Common myeloid progenitor, CD34-positive (primary cell): ENCODE results near the gene MAPKBP1.

Experiments
- CTCF ChIA-PET: fragments of 350-600 bp; sonication (Branson Sonifier 250); formaldehyde crosslinking; loops from one replicate; lab custom pipeline; 2021; ENCODE audit warnings: antibody characterized with exemption; lab: Charles Lee
- POLR2A ChIA-PET: fragments of 350-600 bp; sonication (Branson Sonifier 250); formaldehyde crosslinking; loops from one replicate; lab custom pipeline; 2021; ENCODE audit warnings: antibody characterized with exemption; lab: Charles Lee
- DNase-seq, 3 donors: peaks; one replicate each; pipeline versions ENCODE4 v3.0.0 to v3.0.0-alpha.2; 2013
- H3K27ac ChIP-seq, 2 experiments: 1 replicate in 1 of 2; 2 replicates in 1 of 2; pipeline ENCODE4 v1.7.0; 2013; ENCODE audit warnings: inconsistent platforms in 2 of 2, low read length in 2 of 2, mild to moderate bottlenecking in 2 of 2, low read depth in 1 of 2, moderate library complexity in 1 of 2; ENCODE audit not compliant: severe bottlenecking in 2 of 2, insufficient read depth in 1 of 2, poor library complexity in 1 of 2
- H3K27me3 ChIP-seq, 5 experiments: replicated peaks in 2 of 5; 1 replicate in 3 of 5; 2 replicates in 2 of 5; pipeline versions ENCODE4 v1.6.1 to v1.7.0; 2013; ENCODE audit warnings: low read length in 4 of 5, mild to moderate bottlenecking in 2 of 5, moderate library complexity in 2 of 5, inconsistent platforms in 1 of 5; ENCODE audit not compliant: insufficient read depth in 5 of 5, control insufficient read depth in 4 of 5
- H3K36me3 ChIP-seq, 4 experiments: 1 replicate in 2 of 4; 2 replicates in 2 of 4; pipeline versions ENCODE4 v1.6.1 to v1.7.0; 2013; ENCODE audit warnings: low read length in 3 of 4, control low read depth in 1 of 4, mild to moderate bottlenecking in 1 of 4; ENCODE audit not compliant: control insufficient read depth in 4 of 4, insufficient read depth in 4 of 4
- H3K4me1 ChIP-seq, 4 experiments: 1 replicate in 3 of 4; 2 replicates in 1 of 4; pipeline versions ENCODE4 v1.6.1 to v1.7.1; 2013; ENCODE audit warnings: low read length in 3 of 4, mild to moderate bottlenecking in 3 of 4, control low read depth in 1 of 4, inconsistent platforms in 1 of 4, moderate library complexity in 1 of 4; ENCODE audit not compliant: control insufficient read depth in 4 of 4, insufficient read depth in 4 of 4; ENCODE audit errors: control extremely low read depth in 1 of 4
- H3K4me3 ChIP-seq, 7 experiments: 1 replicate in 4 of 7; 2 replicates in 3 of 7; pipeline versions ENCODE4 v1.5.1 to v1.7.0; 2013; ENCODE audit warnings: mild to moderate bottlenecking in 7 of 7, low read length in 6 of 7, moderate library complexity in 6 of 7, inconsistent platforms in 2 of 7, low read depth in 2 of 7, control low read depth in 1 of 7; ENCODE audit not compliant: insufficient read depth in 4 of 7, control insufficient read depth in 1 of 7; ENCODE audit errors: extremely low read depth in 1 of 7
- H3K9me3 ChIP-seq, 5 experiments: 1 replicate in 4 of 5; 2 replicates in 1 of 5; pipeline versions ENCODE4 v1.6.1 to v1.7.1; 2013; ENCODE audit warnings: low read length in 4 of 5, mild to moderate bottlenecking in 2 of 5, inconsistent platforms in 1 of 5, low read depth in 1 of 5, moderate library complexity in 1 of 5; ENCODE audit not compliant: control insufficient read depth in 4 of 5, insufficient read depth in 2 of 5; ENCODE audit errors: control extremely low read depth in 1 of 5
- whole genome bisulfite sequencing: methylation state at CpG from one replicate; pipeline ENCODE4 v1.1.5; 2013; ENCODE audit not compliant: insufficient coverage; 5-methylcytosine and 5-hydroxymethylcytosine counted together

Gene MAPKBP1

GRCh38 chr15:41780727-41781126 lies 6.4 kb downstream of the MAPKBP1 start:
- Histone ChIP-seq H3K4me3 (no peak overlapping the region), H3K4me1 (peaks cover 3 to 50% (median 30%) of the 10 kb centered on the region in 4 experiments), H3K27ac (no peak overlapping the region), H3K36me3 (peaks cover 0 to 2% (median 0%) of the 10 kb centered on the region in 4 experiments), H3K9me3 (no peaks in the 10 kb centered on the region), H3K27me3 (no peaks in the 10 kb centered on the region)
- POLR2A ChIA-PET: no interaction called here
- no CpG with 5 or more reads among the region's 1 CpG for WGBS
- CTCF ChIA-PET: interaction anchor here (0.7 to 11.2 kb wide), 5 partner anchors 8 to 136 kb away, joined by 3 to 319 read pairs (median 8); no protein-coding TSS in a partner anchor
- no peak for DNase-seq

DNA sequence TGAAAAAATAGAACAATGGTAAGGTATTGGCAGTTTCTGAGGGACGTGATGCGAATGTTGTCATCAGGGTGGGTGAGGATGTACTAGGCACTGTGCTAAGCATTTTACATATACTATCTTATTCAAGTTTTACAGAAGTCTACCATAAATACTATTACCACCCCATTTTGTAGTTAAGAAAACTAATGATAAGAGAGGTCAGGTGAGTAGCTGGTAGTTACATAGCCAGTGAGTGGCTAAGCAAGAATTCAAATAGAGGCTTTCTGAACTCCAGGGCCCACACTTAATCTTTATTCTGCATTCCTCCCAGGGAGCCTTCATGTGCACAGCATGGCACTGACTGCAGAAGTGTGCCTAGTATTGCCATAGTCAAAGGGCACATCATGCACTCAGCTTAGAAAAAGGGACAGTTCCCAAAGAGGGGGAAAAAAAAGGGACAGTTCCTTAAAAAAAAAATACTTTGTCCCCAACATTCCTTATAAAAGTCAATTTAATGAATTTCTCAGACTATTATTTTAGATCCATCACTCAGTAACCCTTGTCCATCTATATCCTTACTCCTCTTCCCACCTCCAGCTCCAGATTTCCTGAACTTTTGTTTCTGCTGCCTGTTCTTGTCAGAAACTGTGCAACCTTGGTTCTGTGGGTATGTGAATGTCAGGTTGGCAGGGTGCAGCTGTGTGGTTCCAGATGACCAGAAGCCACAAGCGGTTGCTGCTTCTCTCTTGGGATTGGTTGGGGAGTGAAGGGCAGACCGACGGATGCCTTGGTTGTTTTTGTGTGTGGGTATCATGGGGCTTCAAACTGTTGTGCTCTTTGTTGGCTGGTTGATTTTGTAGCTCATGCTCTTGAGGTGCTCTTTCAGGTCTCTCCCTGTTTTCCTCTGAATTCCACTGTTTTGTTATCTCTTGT lies 8.3 kb downstream of the MAPKBP1 start:
- POLR2A ChIA-PET: interaction anchor here (0.5 kb wide), 2 partner anchors 8 to 10 kb away, joined by 3 to 5 read pairs; partner anchors contain the start of gene MAPKBP1
- Histone ChIP-seq H3K4me1 (peaks cover 0 to 36% (median 21%) of the 10 kb centered on the region in 4 experiments), H3K9me3 (no peaks in the 10 kb centered on the region), H3K27me3 (no peaks in the 10 kb centered on the region), H3K36me3 (peaks cover 0 to 2% (median 0%) of the 10 kb centered on the region in 4 experiments), H3K27ac (no peak overlapping the region), H3K4me3 (no peak overlapping the region)
- peak in 2 of 3 donors; percentile 28 to 49 for DNase-seq
- CTCF ChIA-PET: interaction anchor here (0.9 to 3.1 kb wide), 6 partner anchors 8 to 55 kb away, joined by 3 to 22 read pairs (median 8); partner anchors contain the start of gene MAPKBP1
- 80% methylated on average over 1 of the region's 5 CpGs for WGBS

DNA sequence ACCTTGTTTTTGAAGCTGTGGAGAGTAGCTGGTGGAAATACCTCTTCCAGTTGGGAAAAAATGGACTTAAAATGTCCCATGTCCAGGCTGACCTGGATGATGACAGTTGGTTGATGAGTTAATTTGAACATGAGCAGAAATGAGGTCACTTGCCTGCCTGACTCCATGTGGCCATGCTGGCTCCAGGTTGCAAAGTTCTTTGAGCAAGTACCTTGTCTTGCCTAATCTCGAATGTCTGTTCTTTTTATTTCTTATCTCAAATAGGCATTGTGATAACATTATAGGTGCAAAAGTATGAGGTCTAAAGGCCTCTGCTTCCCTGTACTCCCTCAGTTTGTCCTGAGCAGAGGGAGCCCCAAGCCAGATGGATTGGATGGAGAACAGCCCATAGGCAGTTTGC lies 9.0 kb downstream of the MAPKBP1 start:
- Histone ChIP-seq H3K36me3 (peaks cover 0 to 2% (median 0%) of the 10 kb centered on the region in 4 experiments), H3K27ac (no peak overlapping the region), H3K27me3 (no peaks in the 10 kb centered on the region), H3K4me1 (peaks cover under 1 to 33% (median 19%) of the 10 kb centered on the region in 4 experiments), H3K9me3 (no peaks in the 10 kb centered on the region), H3K4me3 (no peak overlapping the region)
- no CpG with 5 or more reads among the region's 1 CpG for WGBS
- DNase-seq: no peak
- CTCF ChIA-PET: interaction anchor here (0.9 to 3.1 kb wide), 5 partner anchors 9 to 54 kb away, joined by 3 to 22 read pairs (median 9); partner anchors contain the start of gene MAPKBP1
- POLR2A ChIA-PET: interaction anchor here (0.5 kb wide), 2 partner anchors 9 kb away, joined by 3 to 5 read pairs; partner anchors contain the start of gene MAPKBP1

- CTCF ChIA-PET: interaction anchor here (0.9 to 5.4 kb wide), 10 partner anchors 8 to 28 kb away, joined by 3 to 44 read pairs (median 6); partner anchors contain the start of gene MAPKBP1
- WGBS: 72% methylated on average over 2 of the region's 3 CpGs
- H3K4me1 ChIP-seq: peaks cover 15 to 53% (median 47%) of the 10 kb centered on the region in 4 experiments
Observed at GRCh38 chr15:41788262-41788661, 14.0 kb downstream of the MAPKBP1 start.

DNA sequence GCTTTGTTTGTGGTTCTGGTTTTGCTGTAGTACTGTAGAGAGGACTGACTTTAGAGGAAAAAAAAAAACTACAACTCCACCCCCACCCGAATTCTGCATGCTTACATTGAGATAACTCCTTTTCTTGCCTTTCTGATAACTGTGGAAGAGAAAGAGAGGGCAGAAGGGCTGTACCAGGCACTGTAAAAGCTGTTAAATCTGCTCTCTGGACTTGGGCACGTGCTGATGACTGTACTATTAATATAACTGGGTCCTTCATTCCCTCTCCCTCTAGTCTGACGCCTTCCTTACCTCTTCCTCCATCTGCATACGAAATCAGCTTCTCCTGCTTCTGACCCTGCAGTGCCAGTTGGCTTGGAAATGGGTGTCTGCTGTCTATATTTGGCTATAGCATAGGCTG lies 15.0 kb downstream of the MAPKBP1 start:
- H3K4me1 ChIP-seq: peaks cover 15 to 57% (median 49%) of the 10 kb centered on the region in 4 experiments

More at GRCh38 chr15:41788262-41788661, 14.0 kb downstream of the MAPKBP1 start:
- Histone ChIP-seq H3K27me3 (no peaks in the 10 kb centered on the region), H3K27ac (no peak overlapping the region), H3K4me3 (no peak overlapping the region), H3K36me3 (no peaks in the 10 kb centered on the region), H3K9me3 (no peaks in the 10 kb centered on the region)
- DNase-seq: no peak
- POLR2A ChIA-PET: no interaction called here

GRCh38 chr15:41789662-41790061 lies 15.4 kb downstream of the MAPKBP1 start:
- no peaks in the 10 kb centered on the region for H3K9me3 ChIP-seq
- no peaks in the 10 kb centered on the region for H3K36me3 ChIP-seq
- no peaks in the 10 kb centered on the region for H3K27me3 ChIP-seq
- no peak for DNase-seq
- POLR2A ChIA-PET: no interaction called here
- CTCF ChIA-PET: interaction anchor here (0.8 to 5.4 kb wide), 8 partner anchors 9 to 37 kb away, joined by 3 to 44 read pairs (median 8); partner anchors contain the start of gene MAPKBP1
- peak overlapping the region in 1 of 7 experiments; percentile 55 for H3K4me3 ChIP-seq
- H3K4me1 ChIP-seq: peaks cover 15 to 57% (median 50%) of the 10 kb centered on the region in 4 experiments
- no peak overlapping the region for H3K27ac ChIP-seq

More for the DNA sequence above, 15.0 kb downstream of the MAPKBP1 start:
- Histone ChIP-seq H3K4me3 (peak overlapping the region in 1 of 7 experiments; percentile 55), H3K9me3 (no peaks in the 10 kb centered on the region), H3K36me3 (no peaks in the 10 kb centered on the region), H3K27ac (no peak overlapping the region), H3K27me3 (no peaks in the 10 kb centered on the region)
- CTCF ChIA-PET: interaction anchor here (0.8 to 5.4 kb wide), 10 partner anchors 9 to 37 kb away, joined by 3 to 44 read pairs (median 6); partner anchors contain the start of gene MAPKBP1
- WGBS: 80% methylated on average over 1 of the region's 4 CpGs
- POLR2A ChIA-PET: no interaction called here
- peak in 2 of 3 donors; percentile 34 to 55 for DNase-seq
